ENCODE results near the gene RGS9.
"Not testable (repeated sequence)": the region's sequence is repeated elsewhere in the genome, so short reads cannot be mapped to it uniquely, and the experiment has no call there.

- TF ChIP-seq CTCF (conservative IDR thresholded peaks at IDR 0.05; ENCODE audit: low read depth in 2 of 2); POLR2AphosphoS5 (IDR thresholded peaks at IDR 0.05; ENCODE audit: low read depth); CREB1 (CRISPR knock-in tag; IDR thresholded peaks at IDR 0.05; ENCODE audit: low read depth); REST (IDR thresholded peaks at IDR 0.05; ENCODE audit: unreplicated experiment); EZH2phosphoT487 (IDR thresholded peaks at IDR 0.05; ENCODE audit: unreplicated experiment): not testable (repeated sequence)
Observed at GRCh38 chr17:65180276-65180675, 43.1 kb downstream of the RGS9 start.
